Prostate gland (tissue), 1 donor: ENCODE results near the gene BMP8B.

ENCODE experiments used
- POLR2A ChIP-seq: fragments of 450-650 bp; IDR thresholded peaks from one replicate; pipeline ENCODE4 v1.6.1; 2016; ENCODE audit warnings: antibody characterized with exemption, mild to moderate bottlenecking
- POLR2AphosphoS5 ChIP-seq: sonication (generic); formaldehyde crosslinking; IDR thresholded peaks from one replicate; pipeline ENCODE4 v1.6.1; 2017; ENCODE audit warnings: antibody characterized with exemption

GRCh38 chr1:39802496-39803260 is 14.0 kb upstream of the BMP8B start:
- no peak for TF ChIP-seq POLR2A
- TF ChIP-seq POLR2AphosphoS5 = no peak
